ENCODE results near the gene ENO2.
"Not testable (repeated sequence)": the region's sequence is repeated elsewhere in the genome, so short reads cannot be mapped to it uniquely, and the experiment has no call there.

Gene ENO2

DNA sequence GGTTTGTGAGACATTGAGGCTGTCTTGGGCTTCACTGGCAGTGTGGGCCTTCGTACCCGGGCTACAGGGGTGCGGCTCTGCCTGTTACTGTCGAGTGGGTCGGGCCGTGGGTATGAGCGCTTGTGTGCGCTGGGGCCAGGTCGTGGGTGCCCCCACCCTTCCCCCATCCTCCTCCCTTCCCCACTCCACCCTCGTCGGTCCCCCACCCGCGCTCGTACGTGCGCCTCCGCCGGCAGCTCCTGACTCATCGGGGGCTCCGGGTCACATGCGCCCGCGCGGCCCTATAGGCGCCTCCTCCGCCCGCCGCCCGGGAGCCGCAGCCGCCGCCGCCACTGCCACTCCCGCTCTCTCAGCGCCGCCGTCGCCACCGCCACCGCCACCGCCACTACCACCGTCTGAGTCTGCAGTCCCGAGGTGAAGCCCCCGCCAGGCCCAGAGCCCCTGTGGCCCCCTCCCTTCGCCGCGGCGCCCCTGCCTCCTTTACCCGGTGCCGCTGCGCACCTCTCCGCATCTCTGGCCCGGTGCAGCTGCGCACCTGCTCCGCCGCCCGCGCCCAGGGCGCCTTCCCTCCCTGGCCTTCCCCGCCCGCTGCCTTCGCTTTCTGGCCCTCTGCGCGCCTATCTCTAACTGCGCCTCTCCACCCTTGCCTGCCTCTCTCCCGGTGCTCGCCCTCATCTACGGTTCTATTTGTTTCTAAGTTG, at the start of gene ENO2:
TSS of gene ENO2 (plus strand) at position 335 of the 701 bp plus-strand sequence. CDS start 1,253 bp downstream, outside the sequence.
- TF ChIP-seq CTCF (IDR thresholded peaks at IDR 0.05; ENCODE audit: low read depth, low read length), result no peak
- no peak for TF ChIP-seq EZH2phosphoT487 (IDR thresholded peaks at IDR 0.05; ENCODE audit: low read depth)

DNA sequence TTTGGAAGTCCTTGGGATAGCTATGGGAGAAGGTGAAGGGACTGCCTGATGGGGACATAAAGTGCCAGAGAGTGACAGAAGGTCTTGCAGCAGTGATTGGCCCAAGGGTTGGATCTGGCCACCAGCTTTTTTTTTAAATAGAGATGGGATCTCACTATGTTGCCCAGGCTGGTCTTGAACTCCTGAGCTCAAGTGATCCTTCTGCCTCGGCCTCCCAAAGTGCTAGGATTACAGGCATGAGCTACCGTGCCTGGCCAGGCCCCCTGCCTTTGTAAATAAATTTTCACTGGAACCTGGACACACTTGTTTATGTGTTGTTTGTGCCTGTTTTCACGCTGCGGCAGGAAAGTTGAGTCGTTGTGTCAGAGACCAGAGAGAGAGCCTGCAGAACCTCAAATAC, 49.1 kb upstream of the ENO2 start:
- H2AFZ ChIP-seq (ENCODE audit: low read depth, low read length); H3K9me3 ChIP-seq (ENCODE audit: insufficient read depth, low read length); H3K4me3 ChIP-seq (ENCODE audit: low read length); H3K9ac ChIP-seq (ENCODE audit: low read length); H3K27ac ChIP-seq (ENCODE audit: low read length); H3K4me2 ChIP-seq (ENCODE audit: low read length); H3K27me3 ChIP-seq (ENCODE audit: low read depth, low read length): not testable (repeated sequence)
- Histone ChIP-seq H4K20me1 (ENCODE audit: insufficient read depth, low read length) (peaks cover 20% of the 10 kb centered on the region), H3K4me1 (ENCODE audit: low read length) (peaks cover 23% of the 10 kb centered on the region), H3K36me3 (replicated peaks; ENCODE audit: low read depth, low read length) (peaks cover 53% of the 10 kb centered on the region), H3K79me2 (ENCODE audit: low read length) (peaks cover 25% of the 10 kb centered on the region)

More for the DNA sequence above, at the start of gene ENO2:
- peaks cover 13% of the 10 kb centered on the region for H3K79me2 ChIP-seq (ENCODE audit: low read length)
- no peaks in the 10 kb centered on the region for H3K27me3 ChIP-seq (ENCODE audit: low read depth, low read length)
- peak within 1 kb of the TSS; percentile 94 for H2AFZ ChIP-seq (ENCODE audit: low read depth, low read length)
- H3K9ac ChIP-seq (ENCODE audit: low read length), result peak within 1 kb of the TSS; percentile 82
- H3K36me3 ChIP-seq (replicated peaks; ENCODE audit: low read depth, low read length), result peaks cover 24% of the 10 kb centered on the region
- H3K4me1 ChIP-seq (ENCODE audit: low read length), result peaks cover 14% of the 10 kb centered on the region
- H3K4me3 ChIP-seq (ENCODE audit: low read length), result peak within 1 kb of the TSS; percentile 89
- no peaks in the 10 kb centered on the region for H3K9me3 ChIP-seq (ENCODE audit: insufficient read depth, low read length)
- H3K27ac ChIP-seq (ENCODE audit: low read length), result peak within 1 kb of the TSS; percentile 40; the same call in 1 of the 2 replicates
- H3K4me2 ChIP-seq (ENCODE audit: low read length), result peak within 1 kb of the TSS; percentile 96
- H4K20me1 ChIP-seq (ENCODE audit: insufficient read depth, low read length), result 0 out of 2 replicates have a peak, but pooled peaks cover 9% of the 10 kb centered on the region

GRCh38 chr12:6866163-6866919, 48.0 kb upstream of the ENO2 start:
- Histone ChIP-seq H4K20me1 (ENCODE audit: insufficient read depth, low read length) (peaks cover 27% of the 10 kb centered on the region), H2AFZ (ENCODE audit: low read depth, low read length) (no peak overlapping the region), H3K36me3 (replicated peaks; ENCODE audit: low read depth, low read length) (peaks cover 51% of the 10 kb centered on the region), H3K4me3 (ENCODE audit: low read length) (peak overlapping the region; percentile 100), H3K4me1 (ENCODE audit: low read length) (peaks cover 31% of the 10 kb centered on the region), H3K9ac (ENCODE audit: low read length) (peak overlapping the region; percentile 66; the same call in 1 of the 2 replicates), H3K79me2 (ENCODE audit: low read length) (peaks cover 25% of the 10 kb centered on the region), H3K27ac (ENCODE audit: low read length) (no peak overlapping the region), H3K27me3 (ENCODE audit: low read depth, low read length) (no peaks in the 10 kb centered on the region), H3K9me3 (ENCODE audit: insufficient read depth, low read length) (no peaks in the 10 kb centered on the region), H3K4me2 (ENCODE audit: low read length) (peak overlapping the region; percentile 87)
- TF ChIP-seq CTCF (IDR thresholded peaks at IDR 0.05; ENCODE audit: low read depth, low read length), result no peak

DNA sequence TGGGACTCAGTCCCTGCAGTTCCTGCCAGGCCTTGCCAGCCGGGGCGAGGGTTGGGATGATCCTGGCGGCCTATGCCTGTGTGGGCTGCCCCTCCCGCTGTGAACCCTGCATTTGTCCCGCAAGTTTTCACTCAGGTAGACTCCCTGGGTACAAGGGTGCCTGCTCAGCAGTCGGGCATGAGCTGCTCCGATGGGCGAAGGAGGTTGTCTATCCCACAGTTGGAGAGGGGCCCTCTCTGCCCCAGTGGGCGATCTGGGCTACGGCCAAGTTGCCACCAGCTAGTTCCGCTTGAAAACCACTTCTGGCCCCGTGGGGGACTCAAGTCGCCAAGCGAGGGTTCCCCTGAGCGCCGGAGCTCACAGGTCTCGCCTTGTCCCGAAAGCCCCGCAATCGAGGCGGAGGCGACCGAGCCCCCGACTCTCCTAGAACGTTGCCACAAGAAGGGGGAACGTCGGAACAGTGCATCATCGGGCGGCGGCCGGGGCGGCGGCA, 47.4 kb upstream of the ENO2 start:
- H3K4me2 ChIP-seq (ENCODE audit: low read length), result peak overlapping the region; percentile 87
- TF ChIP-seq CTCF (IDR thresholded peaks at IDR 0.05; ENCODE audit: low read depth, low read length) (no peak), EZH2phosphoT487 (IDR thresholded peaks at IDR 0.05; ENCODE audit: low read depth) (no peak)
- H3K27me3 ChIP-seq (ENCODE audit: low read depth, low read length), result no peaks in the 10 kb centered on the region
- peaks cover 33% of the 10 kb centered on the region for H4K20me1 ChIP-seq (ENCODE audit: insufficient read depth, low read length)
- 0 out of 2 replicates have a peak overlapping the region, but pooled peaks have one; percentile 60 for H2AFZ ChIP-seq (ENCODE audit: low read depth, low read length)
- H3K36me3 ChIP-seq (replicated peaks; ENCODE audit: low read depth, low read length), result peaks cover 48% of the 10 kb centered on the region
- H3K27ac ChIP-seq (ENCODE audit: low read length), result no peak overlapping the region
- peaks cover 38% of the 10 kb centered on the region for H3K4me1 ChIP-seq (ENCODE audit: low read length)
- peak overlapping the region; percentile 66 for H3K9ac ChIP-seq (ENCODE audit: low read length)
- H3K4me3 ChIP-seq (ENCODE audit: low read length), result peak overlapping the region; percentile 100
- H3K9me3 ChIP-seq (ENCODE audit: insufficient read depth, low read length), result no peaks in the 10 kb centered on the region
- peaks cover 25% of the 10 kb centered on the region for H3K79me2 ChIP-seq (ENCODE audit: low read length)

Measured in OCI-LY3 (cell line).